ENCODE data around the gene VIPAS39.
A peak's percentile ranks its signal among the peaks of the same experiment; 100 is the strongest.

VIPAS39 gene

GRCh38 chr14:77457522-77458248 is at the start of gene VIPAS39, which contains the start of gene AHSA1 (continued):
- TF ChIP-seq FEZF1 (tag by site-specific recombination; IDR thresholded peaks at IDR 0.05) (no peak), ZNF112 (tag by site-specific recombination; IDR thresholded peaks at IDR 0.05) (no peak), ZNF169 (tag by site-specific recombination; IDR thresholded peaks at IDR 0.05) (no peak), ZNF501 (tag by site-specific recombination; IDR thresholded peaks at IDR 0.05) (peak; percentile 66; the same call in 1 of the 2 replicates), ZNF155 (tag by site-specific recombination; IDR thresholded peaks at IDR 0.05) (no peak), ZNF2 (tag by site-specific recombination; IDR thresholded peaks at IDR 0.05) (no peak), ZNF354C (tag by site-specific recombination; IDR thresholded peaks at IDR 0.05; ENCODE audit: borderline replicate concordance, low read depth) (no peak), ZNF621 (tag by site-specific recombination; IDR thresholded peaks at IDR 0.05) (no peak), KLF1 (tag by site-specific recombination; IDR thresholded peaks at IDR 0.05) (peak; percentile 11; the same call in 1 of the 2 replicates), ZFP41 (tag by site-specific recombination; IDR thresholded peaks at IDR 0.05; ENCODE audit: borderline replicate concordance) (no peak), ZNF561 (tag by site-specific recombination; IDR thresholded peaks at IDR 0.05; ENCODE audit: borderline replicate concordance) (no peak), WT1 (tag by site-specific recombination; IDR thresholded peaks at IDR 0.05) (no peak; the same call in 1 of the 2 replicates), ZBTB10 (tag by site-specific recombination; IDR thresholded peaks at IDR 0.05) (no peak), PRDM1 (tag by site-specific recombination; IDR thresholded peaks at IDR 0.05) (no peak), ZNF239 (tag by site-specific recombination; IDR thresholded peaks at IDR 0.05) (no peak), ZNF510 (tag by site-specific recombination; IDR thresholded peaks at IDR 0.05; ENCODE audit: insufficient replicate concordance) (no peak), ZNF555 (tag by site-specific recombination; conservative IDR thresholded peaks at IDR 0.05) (no peak), ZNF140 (tag by site-specific recombination; IDR thresholded peaks at IDR 0.05) (no peak), ZNF791 (tag by site-specific recombination; IDR thresholded peaks at IDR 0.05) (no peak), ZNF324 (tag by site-specific recombination; IDR thresholded peaks at IDR 0.05) (no peak), SP7 (tag by site-specific recombination; IDR thresholded peaks at IDR 0.05) (0 out of 2 replicates have a peak, but pooled peaks have one; percentile 37), ZNF341 (tag by site-specific recombination; IDR thresholded peaks at IDR 0.05; ENCODE audit: low read depth) (peak; percentile 98), ZNF394 (tag by site-specific recombination; IDR thresholded peaks at IDR 0.05; ENCODE audit: borderline replicate concordance) (no peak; the same call in 1 of the 2 replicates), ZNF416 (tag by site-specific recombination; IDR thresholded peaks at IDR 0.05) (no peak), SCRT1 (tag by site-specific recombination; IDR thresholded peaks at IDR 0.05; ENCODE audit: borderline replicate concordance) (no peak), ZXDB (tag by site-specific recombination; IDR thresholded peaks at IDR 0.05) (peak; percentile 88), ZFHX2 (tag by site-specific recombination; conservative IDR thresholded peaks at IDR 0.05) (peak; percentile 64), ZNF280C (tag by site-specific recombination; IDR thresholded peaks at IDR 0.05) (no peak), ZNF521 (tag by site-specific recombination; IDR thresholded peaks at IDR 0.05) (no peak), ZNF692 (tag by site-specific recombination; IDR thresholded peaks at IDR 0.05) (no peak), ZSCAN23 (tag by site-specific recombination; IDR thresholded peaks at IDR 0.05) (no peak), PRDM6 (tag by site-specific recombination; IDR thresholded peaks at IDR 0.05) (no peak), ZNF133 (tag by site-specific recombination; IDR thresholded peaks at IDR 0.05) (no peak), ZNF175 (tag by site-specific recombination; IDR thresholded peaks at IDR 0.05) (no peak)

Data from HEK293 (cell line).